Keratinocyte (primary cell): ENCODE measurements around the gene RAP1GAP2.

Experiments
- CTCF ChIP-seq, 3 experiments: IDR thresholded peaks in 1 of 3; conservative IDR thresholded peaks in 1 of 3; optimal IDR thresholded peaks in 1 of 3; 2 replicates in 2 of 3; 3 replicates in 1 of 3; pipeline versions ENCODE3 to v1.5.1; 2011; ENCODE audit warnings: low read length in 3 of 3, mild to moderate bottlenecking in 3 of 3, moderate library complexity in 2 of 3, control low read depth in 1 of 3, inconsistent platforms in 1 of 3; ENCODE audit not compliant: insufficient read depth in 2 of 3; ENCODE audit errors: extremely low read depth in 1 of 3
- EZH2 ChIP-seq: IDR thresholded peaks from one replicate; pipeline ENCODE4 v1.6.1; 2012; ENCODE audit warnings: inconsistent platforms, mild to moderate bottlenecking, low read length, moderate library complexity

- TF ChIP-seq CTCF (optimal IDR thresholded peaks at IDR 0.05 in 1 of 3, IDR thresholded peaks at IDR 0.05 in 1 of 3, conservative IDR thresholded peaks at IDR 0.05 in 1 of 3; ENCODE audit: extremely low read depth in 1 of 3, insufficient read depth in 2 of 3, low read length in 3 of 3): peak; percentile 79 to 94 (median 92)
- TF ChIP-seq EZH2: no peak
Observed at GRCh38 chr17:2786176-2786881, 9.9 kb upstream of the RAP1GAP2 start.
